Stimulated activated CD4-positive, alpha-beta T cell treated with anti-CD3 and anti-CD28 coated beads, Interleukin-4, amount 100 ng/mL, for 48 hours (primary cell): ENCODE results near the gene CDH23.

ENCODE experiments used
- DNase-seq, 2 donors: peaks; one replicate each; pipeline ENCODE4 v3.0.0-alpha.2; 2020; ENCODE audit warnings: low read depth in 2 of 2

The CDH23 gene

DNA sequence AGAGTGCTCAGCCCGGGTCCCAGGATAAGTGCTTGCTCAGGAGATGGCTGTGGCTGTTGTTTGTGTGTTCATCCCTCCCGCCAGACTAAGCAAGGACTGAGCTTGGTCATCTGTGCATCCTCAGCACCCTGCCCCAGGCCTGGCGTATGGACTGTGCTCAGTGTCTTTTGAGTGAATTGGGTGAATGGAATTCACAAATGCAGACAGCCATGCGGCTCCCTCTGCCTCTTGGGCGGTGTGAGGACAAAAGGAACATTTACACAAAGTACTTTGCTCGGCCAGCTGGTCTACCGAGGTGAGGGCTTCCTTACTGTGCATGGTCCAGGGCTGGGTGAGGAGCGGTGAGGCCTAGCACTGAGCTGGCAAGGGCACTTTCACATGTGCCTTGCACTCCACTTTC, 120.2 kb downstream of the CDH23 start:
- DNase-seq: no peak

DNA sequence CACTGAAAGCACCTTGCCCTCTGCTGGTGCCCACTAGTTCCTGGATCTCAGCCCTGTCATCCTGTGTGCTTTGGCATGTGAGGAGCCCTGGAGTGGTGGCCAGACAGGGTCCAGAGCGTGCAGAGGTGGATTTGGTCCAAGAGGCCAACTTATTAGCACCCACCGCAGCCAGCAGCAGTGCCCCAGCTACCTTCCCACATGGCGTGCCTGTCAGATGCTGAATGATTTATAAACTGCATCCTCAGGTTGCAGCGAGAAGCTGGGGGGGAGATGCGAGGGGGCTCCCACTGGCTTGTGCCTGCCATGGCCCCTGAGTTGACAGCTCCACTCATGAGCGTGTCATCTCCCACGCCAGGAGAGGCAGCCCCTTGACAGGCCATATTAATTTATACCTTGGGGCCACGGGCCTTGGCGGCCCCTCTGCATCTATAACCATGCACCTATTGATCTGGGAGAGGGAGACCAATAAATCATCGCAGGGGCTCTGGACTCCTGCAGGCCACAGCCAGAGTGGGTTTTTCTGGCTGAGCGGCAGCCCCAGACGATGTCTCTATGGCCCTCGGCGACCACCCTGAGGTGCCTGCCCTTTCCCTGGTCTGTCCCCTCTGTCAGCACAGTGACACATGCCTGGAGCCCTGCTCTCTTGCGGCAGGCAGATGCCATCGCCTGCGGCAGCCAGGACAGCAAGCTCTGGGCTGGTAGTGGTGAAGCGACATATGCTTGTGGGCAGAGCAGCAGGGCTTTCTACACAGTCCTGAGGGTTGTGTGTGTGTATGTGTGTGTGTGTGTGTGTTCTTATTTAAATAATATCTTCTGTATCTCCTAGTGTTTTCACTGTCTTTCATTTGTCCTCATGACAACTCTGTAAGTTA, 120.8 kb downstream of the CDH23 start:
- no peak for DNase-seq

- DNase-seq: no peak
Measured at GRCh38 chr10:71520042-71520441, 123.3 kb downstream of the CDH23 start.

DNA sequence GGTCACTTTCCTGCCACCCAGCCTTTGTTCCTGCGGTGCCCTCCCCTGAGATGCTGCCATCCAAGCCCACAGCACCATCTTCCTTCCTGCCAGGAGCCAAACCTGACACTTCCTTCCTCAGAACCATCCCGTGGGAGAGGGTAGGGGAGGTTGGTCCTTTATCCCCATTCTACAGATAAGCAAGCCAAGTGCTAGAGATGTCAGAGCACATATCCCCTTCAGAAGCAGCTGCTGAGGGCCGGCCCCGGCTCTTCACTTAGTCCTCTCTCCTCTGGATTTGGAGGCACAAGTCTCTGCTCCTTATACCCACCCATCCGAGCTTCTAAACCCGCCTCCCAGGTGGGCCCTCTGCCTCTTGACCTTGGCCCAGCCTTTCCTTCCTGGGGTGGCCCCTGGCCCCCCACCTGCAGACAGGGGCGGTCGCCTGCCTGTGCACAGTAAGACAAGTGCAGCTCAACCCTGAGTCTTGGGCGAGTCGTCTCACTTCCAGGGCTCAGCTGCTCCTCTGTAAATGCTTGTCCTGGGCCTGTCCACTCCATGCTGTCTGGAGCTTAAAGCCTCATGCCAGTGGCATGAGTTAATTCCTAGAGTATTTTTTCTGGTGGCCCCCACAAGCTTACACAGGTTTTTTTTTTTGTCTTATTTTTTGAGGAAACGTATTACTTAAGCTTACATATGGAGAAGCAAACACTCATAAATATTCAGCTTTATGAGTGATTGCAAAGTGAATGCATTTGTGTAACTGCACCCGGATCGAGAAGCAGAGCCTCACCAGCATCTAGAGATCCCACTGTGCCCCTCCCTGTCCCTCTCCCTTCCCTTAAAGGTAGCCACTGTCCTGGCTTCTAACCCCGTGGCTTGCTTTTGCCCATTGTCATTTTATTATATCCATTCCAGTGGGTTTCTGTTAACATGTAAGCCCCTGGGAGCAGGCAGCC, 125.1 kb downstream of the CDH23 start:
- DNase-seq: no peak

GRCh38 chr10:71522442-71523144, 125.9 kb downstream of the CDH23 start:
- DNase-seq: no peak

DNA sequence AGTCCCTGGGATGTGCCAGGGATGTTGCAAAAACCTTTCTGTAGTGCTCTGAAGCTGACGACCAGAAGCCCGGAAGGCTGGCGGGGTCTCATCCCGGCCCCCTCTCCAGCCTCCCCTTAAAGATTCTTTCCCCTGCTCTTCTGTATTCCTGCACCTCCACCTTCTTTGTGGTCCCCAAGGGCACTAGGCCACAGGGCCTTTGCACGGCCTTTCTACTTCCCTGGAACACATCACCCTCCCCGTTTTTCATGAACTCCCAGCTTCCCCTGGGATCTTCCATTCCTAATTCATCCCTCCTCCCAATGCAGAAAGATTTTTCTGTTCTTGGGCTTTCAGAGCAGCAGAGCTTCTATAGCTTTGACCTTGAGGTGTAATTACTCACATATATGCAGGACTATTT, 127.0 kb downstream of the CDH23 start:
- DNase-seq: no peak

GRCh38 chr10:71525092-71525491, 128.4 kb downstream of the CDH23 start:
- DNase-seq: no peak

DNA sequence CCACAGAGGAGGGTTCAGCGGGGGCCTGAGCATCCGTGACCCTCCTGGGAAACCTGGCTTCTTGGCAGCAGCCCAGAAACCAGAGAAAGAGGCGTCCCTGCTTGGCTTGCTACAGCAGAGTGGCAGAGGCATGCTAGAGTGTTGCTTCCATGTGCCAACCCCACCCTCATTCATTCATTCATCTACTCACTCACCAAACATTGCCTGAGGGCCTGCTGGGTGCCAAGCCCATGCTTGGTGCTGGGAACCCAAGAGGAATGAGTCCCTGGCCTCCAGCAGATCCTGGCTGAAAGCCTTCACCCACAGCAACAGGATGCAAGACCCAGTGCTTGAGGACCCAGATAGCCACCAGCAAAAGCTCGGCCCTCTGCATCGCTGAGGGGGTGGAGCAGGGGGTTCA, 129.0 kb downstream of the CDH23 start:
- no peak for DNase-seq

DNA sequence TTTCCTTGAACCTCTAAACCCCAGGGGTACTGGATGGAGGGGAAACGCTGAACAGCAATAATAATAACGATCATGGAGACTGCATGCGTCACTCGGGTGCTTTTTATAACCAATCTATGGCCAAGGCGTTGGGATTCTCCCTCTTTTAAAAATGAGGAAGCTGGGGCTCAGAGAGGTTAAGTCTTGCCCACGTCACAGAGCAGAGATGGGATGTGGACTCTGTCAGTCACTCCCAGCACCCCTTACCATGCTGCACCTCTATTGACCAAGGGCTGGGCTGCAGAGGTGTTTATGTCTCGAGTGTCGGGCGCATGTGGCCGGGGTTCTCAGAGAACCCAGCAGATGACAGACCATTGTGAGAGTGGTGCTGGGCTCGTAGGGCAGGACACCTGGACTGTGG, 129.9 kb downstream of the CDH23 start:
- no peak for DNase-seq

DNA sequence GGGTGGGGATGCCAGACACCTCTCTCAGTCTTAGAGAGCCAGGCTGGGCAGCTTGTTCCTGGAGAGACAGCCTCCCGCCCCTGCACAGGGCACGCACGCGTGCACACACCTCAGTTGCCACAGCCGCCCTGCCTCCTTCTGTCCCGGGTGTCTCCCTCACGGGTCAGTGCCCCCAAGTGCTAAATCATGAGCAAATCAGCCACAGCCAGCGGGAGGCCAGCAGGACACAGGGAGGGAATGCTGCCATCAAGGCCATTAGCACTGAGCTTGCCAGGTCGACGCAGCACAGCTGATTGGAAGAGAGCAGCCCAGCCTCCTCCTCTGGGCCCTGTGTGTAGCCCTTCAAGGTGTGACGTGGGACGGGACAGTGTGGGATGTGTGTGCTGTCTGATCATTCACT, 130.4 kb downstream of the CDH23 start:
- DNase-seq: no peak

- no peak for DNase-seq
Measured at GRCh38 chr10:71528371-71529206, 131.9 kb downstream of the CDH23 start.

DNA sequence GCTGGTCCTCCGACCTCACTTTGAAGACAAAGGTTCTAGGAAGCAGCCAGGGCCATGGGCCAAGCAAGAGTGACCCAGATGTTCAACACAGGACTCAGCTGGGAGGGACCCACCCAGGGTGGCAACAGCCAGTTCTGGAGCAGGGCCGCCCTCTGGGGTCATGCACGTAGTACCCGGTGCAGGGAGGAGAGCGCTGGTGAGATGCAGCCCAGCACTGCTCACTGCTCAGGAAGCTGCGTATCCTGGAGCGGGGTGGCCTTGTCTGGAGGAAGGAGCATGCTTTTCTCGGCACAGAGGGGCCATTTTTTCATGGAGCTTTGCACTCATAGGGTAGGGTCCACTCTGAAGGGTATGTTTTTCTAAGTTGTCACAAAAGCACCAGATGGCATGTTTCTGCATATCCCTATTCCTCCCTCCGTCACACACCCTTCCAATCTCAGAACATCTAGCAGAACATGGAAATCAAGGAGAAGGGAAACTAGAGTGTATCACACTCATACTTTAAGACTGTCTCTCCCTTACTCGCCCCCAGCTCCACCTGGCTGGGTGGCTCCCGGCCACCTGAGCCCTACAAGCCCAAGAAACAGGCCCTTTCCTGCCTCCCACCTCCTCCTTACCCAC, 132.6 kb downstream of the CDH23 start:
- DNase-seq: no peak

DNA sequence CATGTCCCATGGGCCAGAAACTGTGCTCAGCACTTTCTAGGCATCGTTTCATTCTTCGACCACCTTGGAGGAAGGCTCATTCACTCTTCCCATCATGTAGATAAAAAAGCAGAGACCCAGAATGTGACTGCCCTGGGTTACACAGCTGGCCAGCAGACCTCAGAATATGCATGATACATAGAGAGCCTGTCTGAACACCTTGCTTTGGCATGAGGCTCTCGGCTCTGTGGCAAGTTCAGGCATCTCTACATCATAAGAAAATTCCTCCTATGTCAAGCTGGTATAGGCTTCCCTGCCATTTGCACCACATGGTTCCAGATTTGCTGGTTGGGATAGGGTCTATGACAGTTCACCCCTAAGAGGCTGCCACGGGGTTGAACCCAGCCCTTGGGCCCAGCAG, 134.1 kb downstream of the CDH23 start:
- no peak for DNase-seq

DNA sequence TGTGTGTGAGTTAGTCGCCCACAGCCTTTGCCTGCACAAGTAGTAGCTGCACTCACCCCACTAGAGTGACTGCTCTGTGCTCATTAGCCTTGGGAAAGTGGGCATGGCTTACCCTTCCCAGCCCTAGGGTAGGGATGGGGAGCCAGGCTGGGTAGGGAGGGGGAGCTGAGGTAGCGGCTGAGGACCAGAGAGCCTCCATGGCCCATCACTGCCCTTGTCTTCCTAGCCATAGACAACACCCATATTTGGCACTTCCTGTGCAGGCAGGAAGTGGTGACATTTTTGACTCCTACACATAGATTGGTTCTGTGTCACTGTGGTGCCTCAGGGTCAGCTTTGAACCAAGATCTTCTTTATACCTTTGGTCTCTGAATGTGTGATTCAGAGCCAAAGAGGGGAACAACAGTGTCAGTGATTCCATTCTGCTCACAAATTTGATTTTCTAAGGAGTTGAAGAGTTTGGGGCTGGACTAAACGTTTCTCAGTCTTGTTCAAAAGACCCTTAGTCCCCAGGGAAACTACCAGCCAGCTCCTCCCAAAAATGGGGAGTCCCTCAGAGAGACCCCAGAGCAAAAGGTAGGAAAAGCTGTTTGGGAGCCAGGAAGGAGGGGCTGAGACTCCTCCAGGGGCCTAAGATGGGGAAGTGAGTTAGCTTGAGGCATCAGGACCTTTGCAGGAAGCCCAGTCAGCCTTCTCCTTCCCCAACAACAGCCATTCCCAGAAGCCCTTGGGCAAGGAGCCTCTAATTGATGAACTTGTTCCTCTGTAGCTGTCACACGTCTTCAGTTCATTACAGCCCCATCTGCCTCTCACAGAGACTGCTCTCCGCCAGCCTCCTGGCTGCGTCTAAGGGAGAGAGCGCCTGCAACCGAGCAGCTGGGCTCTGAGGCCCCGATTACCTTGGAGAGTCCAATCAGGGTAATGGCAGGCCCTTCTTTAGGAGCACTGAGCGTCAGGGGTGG, 135.0 kb downstream of the CDH23 start:
- peak; percentile 18 to 30 for DNase-seq

DNA sequence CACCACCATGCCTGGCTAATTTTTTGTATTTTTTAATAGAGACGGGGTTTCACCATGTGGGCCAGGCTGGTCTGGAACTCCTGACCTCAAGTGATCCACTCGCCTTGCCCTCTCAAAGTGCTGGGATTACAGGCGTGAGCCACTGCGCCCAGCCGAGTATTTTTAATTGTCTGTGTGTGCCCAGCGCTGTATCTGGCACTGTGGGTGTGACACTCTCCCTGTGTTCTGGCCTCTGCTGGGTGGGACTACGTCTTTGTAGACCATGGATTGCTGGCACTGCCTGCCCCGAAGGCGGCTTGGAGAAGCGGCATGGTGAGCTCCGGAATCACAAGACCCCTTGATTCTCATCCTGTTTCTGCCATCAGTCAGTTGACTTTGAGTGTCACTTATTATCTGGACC, 136.2 kb downstream of the CDH23 start:
- no peak for DNase-seq

DNA sequence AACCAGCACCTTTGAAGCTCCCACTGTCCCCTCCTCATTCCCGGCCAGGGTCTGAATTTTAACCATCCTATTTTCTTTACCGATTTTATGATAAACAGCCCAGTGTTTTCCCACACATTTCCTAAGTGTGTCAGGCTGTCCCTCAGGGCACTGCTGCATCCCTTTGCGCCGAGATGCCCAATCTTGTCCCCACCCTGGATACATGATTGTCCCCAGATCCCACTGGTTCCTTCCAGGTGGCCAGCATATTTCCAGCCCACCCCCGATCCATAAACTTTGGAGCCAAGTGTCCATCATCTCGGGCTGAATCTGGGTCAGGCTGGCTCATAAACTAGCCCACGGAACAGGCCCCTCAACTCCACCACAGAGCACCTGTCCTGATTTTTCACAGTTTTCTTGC, 137.2 kb downstream of the CDH23 start:
- DNase-seq: no peak

GRCh38 chr10:71534568-71535194, 138.0 kb downstream of the CDH23 start:
- no peak for DNase-seq

DNA sequence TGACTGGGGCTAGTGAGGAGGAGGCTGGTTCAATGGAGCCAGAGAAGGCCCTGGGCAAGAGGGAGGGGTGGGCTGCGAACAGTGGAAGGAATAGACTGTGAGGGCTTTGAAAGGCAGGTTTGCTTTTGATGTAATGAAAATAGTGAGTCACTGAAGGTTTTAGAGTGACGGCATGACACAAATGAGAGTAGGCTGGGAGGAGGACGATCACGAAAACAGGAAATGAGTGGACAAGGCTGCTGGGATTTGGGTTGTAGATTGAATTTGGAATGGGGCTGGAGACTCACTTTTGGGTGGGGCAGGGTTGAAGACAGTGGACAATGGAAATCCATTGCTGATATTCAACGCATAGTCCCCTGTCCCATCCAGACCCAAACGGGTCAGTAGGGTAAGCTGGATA, 139.6 kb downstream of the CDH23 start:
- DNase-seq: no peak

- DNase-seq: no peak
Measured at GRCh38 chr10:71537125-71537524, 140.4 kb downstream of the CDH23 start.
